ENCODE data around the gene ROR1.

DNA sequence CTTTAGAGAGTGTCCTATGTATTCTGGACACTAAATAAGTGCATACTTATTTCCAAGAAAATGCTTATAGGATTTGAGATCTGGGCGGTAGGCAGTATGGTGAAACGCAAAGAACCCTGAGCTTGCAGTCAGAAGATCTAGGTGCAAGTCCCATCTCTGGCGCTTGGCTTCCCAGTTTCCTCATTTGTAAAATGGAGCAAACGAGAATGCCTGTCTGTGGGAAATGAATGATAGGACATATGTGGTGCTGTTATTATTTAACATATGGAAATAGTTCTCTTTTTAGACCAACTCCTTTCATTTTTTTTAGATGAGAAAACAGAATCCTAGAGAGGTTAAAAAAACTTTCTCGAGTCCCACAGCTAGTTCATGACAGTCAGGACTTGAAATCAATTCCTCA, 25.2 kb upstream of the ROR1 start:
- TF ChIP-seq, protein P1, sequence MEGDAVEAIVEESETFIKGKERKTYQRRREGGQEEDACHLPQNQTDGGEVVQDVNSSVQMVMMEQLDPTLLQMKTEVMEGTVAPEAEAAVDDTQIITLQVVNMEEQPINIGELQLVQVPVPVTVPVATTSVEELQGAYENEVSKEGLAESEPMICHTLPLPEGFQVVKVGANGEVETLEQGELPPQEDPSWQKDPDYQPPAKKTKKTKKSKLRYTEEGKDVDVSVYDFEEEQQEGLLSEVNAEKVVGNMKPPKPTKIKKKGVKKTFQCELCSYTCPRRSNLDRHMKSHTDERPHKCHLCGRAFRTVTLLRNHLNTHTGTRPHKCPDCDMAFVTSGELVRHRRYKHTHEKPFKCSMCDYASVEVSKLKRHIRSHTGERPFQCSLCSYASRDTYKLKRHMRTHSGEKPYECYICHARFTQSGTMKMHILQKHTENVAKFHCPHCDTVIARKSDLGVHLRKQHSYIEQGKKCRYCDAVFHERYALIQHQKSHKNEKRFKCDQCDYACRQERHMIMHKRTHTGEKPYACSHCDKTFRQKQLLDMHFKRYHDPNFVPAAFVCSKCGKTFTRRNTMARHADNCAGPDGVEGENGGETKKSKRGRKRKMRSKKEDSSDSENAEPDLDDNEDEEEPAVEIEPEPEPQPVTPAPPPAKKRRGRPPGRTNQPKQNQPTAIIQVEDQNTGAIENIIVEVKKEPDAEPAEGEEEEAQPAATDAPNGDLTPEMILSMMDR (IDR thresholded peaks at IDR 0.05), result no peak
- TF ChIP-seq POLR2AphosphoS5 (IDR thresholded peaks at IDR 0.05) (no peak), EP300 (IDR thresholded peaks at IDR 0.05) (no peak), POLR2A (IDR thresholded peaks at IDR 0.05) (no peak)
